Endothelial cell of coronary artery (primary cell): ENCODE results near the gene C2orf81. TPM values are rescaled to one million over a fixed set of nuclear protein-coding genes. Genes with fewer than 3 reads are reported as not detected.

ENCODE experiments used
- total RNA-seq: library from RNA; depleted of rRNA; stranded (reverse); fragments of >200 nt; gene quantifications from 2 replicates; pipeline ENCODE4 v1.2.3, GENCODE V29; 2014

The C2orf81 gene
- 0.09 and 0.19 TPM in 2 replicates for total RNA-seq

GRCh38 chr2:74421221-74421870 is at the start of gene C2orf81, which contains the start of gene WDR54:
C2orf81 (minus strand) TSS chr2:74421619; CDS start chr2:74421560, 59 bp downstream.
WDR54 (plus strand) TSS chr2:74421730; CDS start chr2:74422154, 424 bp downstream.

DNA sequence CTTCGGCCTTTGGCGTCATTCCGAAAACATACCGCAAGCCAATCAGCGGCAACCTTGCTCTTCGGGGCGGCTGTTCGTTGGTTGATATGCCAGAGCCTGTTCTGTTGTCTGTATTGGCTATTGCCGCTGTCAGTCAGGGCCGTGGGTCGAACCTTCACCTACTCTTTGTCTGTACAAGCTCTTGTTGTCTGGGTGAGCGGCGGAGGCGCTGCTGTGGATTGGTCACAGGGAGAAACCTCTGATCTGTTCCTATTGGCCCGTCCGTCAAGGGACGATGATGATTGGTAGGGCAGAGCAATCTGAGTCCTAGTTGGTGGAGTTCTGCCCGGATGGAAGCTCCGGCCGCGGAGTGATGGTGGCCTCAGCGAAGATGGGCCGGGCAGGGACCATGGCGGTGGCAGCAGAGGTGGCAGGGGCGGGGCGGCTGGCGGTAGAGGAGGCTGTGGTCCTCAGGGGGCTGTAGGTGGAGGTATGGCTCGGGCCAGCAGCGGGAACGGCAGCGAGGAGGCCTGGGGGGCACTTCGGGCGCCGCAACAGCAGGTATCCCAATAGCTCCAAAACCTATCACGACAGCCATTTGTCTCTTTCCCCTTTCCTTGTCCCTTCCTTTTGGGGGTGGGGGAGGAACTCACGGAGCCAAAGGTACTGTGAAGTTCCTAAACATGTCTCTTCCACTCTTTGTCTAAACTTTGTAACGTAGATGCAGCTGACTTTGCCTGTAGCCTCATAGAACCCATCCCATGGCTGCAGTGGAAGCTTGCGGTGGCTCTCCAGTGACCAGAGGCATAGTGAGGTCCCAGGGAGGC is 36.9 kb upstream of the C2orf81 start, which contains the start of gene WBP1:
Gene WBP1 (plus strand): TSS at position 307 of the 806 bp plus-strand sequence. CDS start 165 bp downstream, at position 472.

DNA sequence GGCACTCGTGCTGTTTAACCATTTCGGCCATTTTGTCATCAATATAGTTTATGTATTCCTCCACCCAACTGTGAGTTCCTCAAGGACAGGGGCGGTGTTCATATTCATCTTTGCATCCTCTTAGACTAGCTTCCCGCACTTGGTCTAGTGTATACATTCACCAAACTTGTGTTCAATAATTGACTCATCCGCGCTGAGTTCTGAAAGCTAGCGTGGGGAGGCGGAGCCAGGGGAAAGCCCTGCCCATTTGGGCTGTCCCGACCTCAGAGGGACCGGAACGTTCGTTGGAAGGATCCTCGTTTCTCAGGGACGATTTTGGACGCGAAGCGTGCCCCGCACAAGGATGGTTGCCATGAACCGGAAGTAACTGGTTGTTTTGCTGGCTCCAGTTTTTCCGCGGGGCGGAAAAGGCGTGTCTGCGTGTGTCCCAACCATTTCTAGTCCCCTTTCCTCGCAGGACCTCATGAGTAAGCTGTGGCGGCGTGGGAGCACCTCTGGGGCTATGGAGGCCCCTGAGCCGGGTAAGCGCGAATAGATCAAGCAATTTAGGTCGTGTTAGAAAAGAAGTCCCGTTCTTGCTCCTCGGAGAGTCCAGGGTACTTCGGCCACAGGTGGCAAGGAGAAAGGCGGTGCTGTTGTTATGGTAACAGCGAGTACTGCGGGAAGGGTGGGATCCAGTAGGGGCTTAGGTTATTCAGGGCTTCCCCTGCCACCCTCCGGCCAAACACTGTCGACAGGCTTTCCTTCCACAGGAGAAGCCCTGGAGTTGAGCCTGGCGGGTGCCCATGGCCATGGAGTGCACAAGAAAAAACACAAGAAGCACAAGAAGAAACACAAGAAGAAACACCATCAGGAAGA is 33.5 kb upstream of the C2orf81 start, which contains the start of gene INO80B:
Gene INO80B (plus strand): TSS at position 434 of the 858 bp plus-strand sequence. CDS start 30 bp downstream, at position 464.

DNA sequence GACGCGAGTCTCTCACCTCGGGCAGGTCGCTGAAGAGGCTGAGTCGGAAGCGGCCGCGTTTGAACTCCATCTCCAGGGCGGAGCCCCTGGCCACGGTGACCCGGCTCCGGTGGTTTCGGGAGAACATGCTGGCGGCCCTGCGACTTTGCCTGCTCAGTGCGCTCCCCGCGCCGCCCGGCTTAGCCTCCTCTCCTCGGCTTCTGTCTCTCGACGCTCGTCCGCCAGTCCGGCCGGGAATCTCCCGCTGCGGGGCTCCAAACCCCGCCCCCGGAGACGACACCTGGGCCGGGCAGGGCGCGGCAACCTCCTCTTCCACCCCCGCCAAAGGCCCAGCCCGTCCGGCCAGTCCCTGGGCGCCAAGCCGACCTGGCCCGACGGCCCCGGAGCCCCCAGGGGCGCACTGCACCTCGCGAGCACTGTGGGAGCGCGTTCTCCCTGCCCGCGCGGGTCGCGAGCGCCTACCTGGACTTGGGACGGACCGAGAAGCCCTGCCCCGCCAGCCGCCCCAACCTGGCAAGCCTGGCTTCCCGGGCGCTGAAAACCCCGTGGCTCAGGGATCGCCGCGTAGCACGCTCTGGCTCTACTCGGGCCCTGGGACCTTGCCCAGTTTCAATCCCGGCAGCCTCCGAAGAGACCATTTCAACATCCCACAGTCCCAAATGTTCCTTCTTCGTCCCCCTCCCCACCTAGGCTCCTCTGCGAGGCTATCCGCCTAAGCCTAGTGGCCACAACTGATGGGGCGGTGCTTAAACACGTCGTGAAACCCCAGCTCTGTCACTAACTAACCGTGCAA is 20.5 kb upstream of the C2orf81 start, which contains the start of gene RTKN:
Gene RTKN (minus strand): TSS at position 248 of the 793 bp plus-strand sequence. CDS start 121 bp downstream, at position 127.

GRCh38 chr2:74379851-74380789 is 41.3 kb downstream of the C2orf81 start, which contains the start of gene DCTN1:
DCTN1 (minus strand) TSS chr2:74380311; CDS start chr2:74380037, 274 bp downstream.

Other genes with a start within 250 kb of the C2orf81 start
- gene MOB1A, start 242.7 kb downstream of the C2orf81 start, total RNA-seq = 75.1 and 77.2 TPM in 2 replicates
- 73.3 and 153 TPM in 2 replicates for gene MTHFD2, start 223.0 kb downstream of the C2orf81 start, total RNA-seq
- gene SLC4A5, start 78.2 kb downstream of the C2orf81 start, total RNA-seq = 0.09 TPM in 1 of 2 replicates, not detected in the other
- 147 and 177 TPM in 2 replicates for gene DCTN1, start 41.3 kb downstream of the C2orf81 start, total RNA-seq
- 43.6 and 46.7 TPM in 2 replicates for gene WDR54, start 111 bp upstream of the C2orf81 start, total RNA-seq
- 6.7 and 9.0 TPM in 2 replicates for gene RTKN, start 20.3 kb upstream of the C2orf81 start, total RNA-seq
- gene INO80B, start 33.5 kb upstream of the C2orf81 start, total RNA-seq = 8.5 and 15.2 TPM in 2 replicates
- gene WBP1, start 36.8 kb upstream of the C2orf81 start, total RNA-seq = 30.9 and 36.8 TPM in 2 replicates
- 46.2 and 60.4 TPM in 2 replicates for gene MOGS, start 43.8 kb upstream of the C2orf81 start, total RNA-seq
- gene MRPL53, start 51.1 kb upstream of the C2orf81 start, total RNA-seq = 49.9 and 50.5 TPM in 2 replicates
- gene CCDC142, start 61.4 kb upstream of the C2orf81 start, total RNA-seq = 13.0 and 24.2 TPM in 2 replicates
- 6.8 and 9.5 TPM in 2 replicates for gene TTC31, start 61.5 kb upstream of the C2orf81 start, total RNA-seq
- 1.4 and 2.1 TPM in 2 replicates for gene LBX2, start 78.0 kb upstream of the C2orf81 start, total RNA-seq
- gene PCGF1, start 86.1 kb upstream of the C2orf81 start, total RNA-seq = 13.7 and 16.8 TPM in 2 replicates
- not detected in 2 replicates for gene TLX2, start 92.8 kb upstream of the C2orf81 start, total RNA-seq
- 0.09 TPM in 1 of 2 replicates, not detected in the other for gene DQX1, start 104.6 kb upstream of the C2orf81 start, total RNA-seq
- 91.2 and 104 TPM in 2 replicates for gene AUP1, start 108.1 kb upstream of the C2orf81 start, total RNA-seq
- 43.3 and 47.2 TPM in 2 replicates for gene HTRA2, start 108.3 kb upstream of the C2orf81 start, total RNA-seq
- 0.99 and 31.5 TPM in 2 replicates for gene LOXL3, start 132.3 kb upstream of the C2orf81 start, total RNA-seq
- 14.6 and 24.3 TPM in 2 replicates for gene DOK1, start 133.1 kb upstream of the C2orf81 start, total RNA-seq
- not detected in 2 replicates for gene M1AP, start 226.7 kb upstream of the C2orf81 start, total RNA-seq
- gene SEMA4F, start 232.6 kb upstream of the C2orf81 start, total RNA-seq = 4.0 and 5.9 TPM in 2 replicates